OCI-LY3 (cell line): Measurements from ENCODE around the gene PHLPP2.

Source experiments
- H2AFZ ChIP-seq: fragments of 200-600, 300-600 bp; shearing (Covaris generic); 2 replicates; pipeline ENCODE4 v1.6.0; 2014; ENCODE audit warnings: antibody characterized with exemption, low read depth, low read length
- H3K27ac ChIP-seq: fragments of 200-600, 300-600 bp; sonication (generic); 2 replicates; pipeline ENCODE4 v1.5.1; 2014; ENCODE audit warnings: mild to moderate bottlenecking, low read length, moderate library complexity, mixed read lengths
- H3K27me3 ChIP-seq: fragments of 200-600, 300-600 bp; sonication (generic); 2 replicates; pipeline ENCODE4 v1.6.1; 2014; ENCODE audit warnings: low read depth, low read length, mixed read lengths
- H3K36me3 ChIP-seq: fragments of 200-600, 300-600 bp; sonication (generic); replicated peaks from 2 replicates; pipeline ENCODE3; 2014; ENCODE audit warnings: low read depth, low read length, mixed read lengths
- H3K4me1 ChIP-seq: fragments of 300-600, 200-600 bp; sonication (generic); 2 replicates; pipeline ENCODE4 v1.6.1; 2014; ENCODE audit warnings: low read length, mixed read lengths
- H3K4me2 ChIP-seq: fragments of 200-600, 300-600 bp; sonication (generic); 2 replicates; pipeline ENCODE4 v1.6.1; 2014; ENCODE audit warnings: low read length, mixed read lengths
- H3K4me3 ChIP-seq: fragments of 300-600, 200-600 bp; sonication (generic); 2 replicates; pipeline ENCODE4 v1.5.1; 2014; ENCODE audit warnings: antibody characterized with exemption, mild to moderate bottlenecking, low read length, moderate library complexity
- H3K79me2 ChIP-seq: fragments of 300-600, 200-600 bp; shearing (Covaris generic); 2 replicates; pipeline ENCODE4 v1.6.1; 2014; ENCODE audit warnings: mild to moderate bottlenecking, low read length, mixed read lengths
- H3K9ac ChIP-seq: fragments of 300-600, 200-600 bp; shearing (Covaris generic); 2 replicates; pipeline ENCODE4 v1.6.0; 2014; ENCODE audit warnings: mild to moderate bottlenecking, low read length, moderate library complexity
- H3K9me3 ChIP-seq: fragments of 200-600, 300-600 bp; shearing (Covaris generic); 2 replicates; pipeline ENCODE4 v1.6.1; 2014; ENCODE audit warnings: low read length, mixed read lengths; ENCODE audit not compliant: insufficient read depth
- H4K20me1 ChIP-seq: fragments of 200-600, 300-600 bp; sonication (generic); 2 replicates; pipeline ENCODE4 v1.6.1; 2016; ENCODE audit warnings: low read length, mixed read lengths; ENCODE audit not compliant: insufficient read depth
- EZH2phosphoT487 ChIP-seq: fragments of 200-600 bp; shearing (Covaris generic); IDR thresholded peaks from 2 replicates; pipeline ENCODE4 v1.6.1; 2018; ENCODE audit warnings: antibody characterized with exemption, mixed run types, low read depth
- TF ChIP-seq, protein P1 (sequence below): fragments of 200-600, 300-600 bp; sonication (generic); IDR thresholded peaks from 2 replicates; pipeline ENCODE4 v1.5.1; 2014; ENCODE audit warnings: antibody characterized with exemption, low read length, low read depth

The PHLPP2 gene

DNA sequence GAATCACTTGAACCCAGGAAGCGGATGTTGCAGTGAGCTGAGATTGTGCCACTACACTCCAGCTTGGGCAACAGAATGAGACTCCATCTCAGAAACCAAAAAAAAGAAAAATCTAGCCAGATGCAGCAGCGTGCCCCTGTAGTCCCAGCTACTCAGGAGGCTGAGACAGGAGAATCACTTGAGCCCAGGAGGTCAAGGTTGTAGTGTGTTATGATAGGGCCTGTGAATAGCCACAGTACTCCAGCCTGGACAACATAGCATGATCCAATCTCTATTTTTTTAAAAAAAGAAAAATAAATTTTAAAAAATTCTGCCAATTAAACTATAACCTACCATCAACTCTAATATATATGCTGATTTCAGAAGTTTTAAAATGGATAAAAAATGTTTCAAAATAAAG is 15.8 kb downstream of the PHLPP2 start:
- H3K27ac ChIP-seq: no peak overlapping the region
- H3K36me3 ChIP-seq: peaks cover 7% of the 10 kb centered on the region
- no peak overlapping the region for H2AFZ ChIP-seq
- H3K4me3 ChIP-seq: no peak overlapping the region
- H3K79me2 ChIP-seq: no peaks in the 10 kb centered on the region
- no peak overlapping the region for H3K4me2 ChIP-seq
- no peaks in the 10 kb centered on the region for H4K20me1 ChIP-seq
- H3K9ac ChIP-seq: no peak overlapping the region
- peaks cover 5% of the 10 kb centered on the region; the same call in 1 of the 2 replicates for H3K4me1 ChIP-seq
- TF ChIP-seq EZH2phosphoT487: no peak
- TF ChIP-seq, protein P1, sequence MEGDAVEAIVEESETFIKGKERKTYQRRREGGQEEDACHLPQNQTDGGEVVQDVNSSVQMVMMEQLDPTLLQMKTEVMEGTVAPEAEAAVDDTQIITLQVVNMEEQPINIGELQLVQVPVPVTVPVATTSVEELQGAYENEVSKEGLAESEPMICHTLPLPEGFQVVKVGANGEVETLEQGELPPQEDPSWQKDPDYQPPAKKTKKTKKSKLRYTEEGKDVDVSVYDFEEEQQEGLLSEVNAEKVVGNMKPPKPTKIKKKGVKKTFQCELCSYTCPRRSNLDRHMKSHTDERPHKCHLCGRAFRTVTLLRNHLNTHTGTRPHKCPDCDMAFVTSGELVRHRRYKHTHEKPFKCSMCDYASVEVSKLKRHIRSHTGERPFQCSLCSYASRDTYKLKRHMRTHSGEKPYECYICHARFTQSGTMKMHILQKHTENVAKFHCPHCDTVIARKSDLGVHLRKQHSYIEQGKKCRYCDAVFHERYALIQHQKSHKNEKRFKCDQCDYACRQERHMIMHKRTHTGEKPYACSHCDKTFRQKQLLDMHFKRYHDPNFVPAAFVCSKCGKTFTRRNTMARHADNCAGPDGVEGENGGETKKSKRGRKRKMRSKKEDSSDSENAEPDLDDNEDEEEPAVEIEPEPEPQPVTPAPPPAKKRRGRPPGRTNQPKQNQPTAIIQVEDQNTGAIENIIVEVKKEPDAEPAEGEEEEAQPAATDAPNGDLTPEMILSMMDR: no peak
- no peaks in the 10 kb centered on the region for H3K27me3 ChIP-seq
- H3K9me3 ChIP-seq: no peaks in the 10 kb centered on the region

DNA sequence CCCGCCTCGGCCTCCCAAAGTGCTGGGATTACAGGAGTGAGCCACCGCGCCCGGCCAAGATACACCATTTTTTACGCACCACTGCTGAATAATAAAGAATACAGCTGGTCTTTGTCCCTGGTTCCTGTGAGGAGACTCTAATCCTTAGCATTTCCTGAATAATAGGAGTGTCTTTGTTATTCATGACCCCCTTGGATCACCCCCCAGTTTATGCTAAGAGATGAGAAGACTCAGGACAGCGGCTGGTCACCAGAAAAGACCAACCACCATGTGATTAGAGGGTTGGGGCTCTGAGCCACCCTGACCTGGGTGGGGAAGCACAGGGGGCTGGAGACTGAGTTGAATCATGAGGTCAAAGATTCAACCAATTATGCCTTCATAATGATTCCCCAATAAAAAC is 17.3 kb downstream of the PHLPP2 start:
- no peak overlapping the region for H2AFZ ChIP-seq
- H3K27me3 ChIP-seq: no peaks in the 10 kb centered on the region
- H3K36me3 ChIP-seq: peaks cover 2% of the 10 kb centered on the region
- no peak overlapping the region for H3K27ac ChIP-seq
- H3K79me2 ChIP-seq: no peaks in the 10 kb centered on the region
- no peak overlapping the region for H3K9ac ChIP-seq
- TF ChIP-seq EZH2phosphoT487: no peak
- TF ChIP-seq, protein P1: no peak
- H3K4me3 ChIP-seq: no peak overlapping the region
- peaks cover 5% of the 10 kb centered on the region; the same call in 1 of the 2 replicates for H3K4me1 ChIP-seq
- H3K9me3 ChIP-seq: no peaks in the 10 kb centered on the region
- H3K4me2 ChIP-seq: no peak overlapping the region
- H4K20me1 ChIP-seq: no peaks in the 10 kb centered on the region

DNA sequence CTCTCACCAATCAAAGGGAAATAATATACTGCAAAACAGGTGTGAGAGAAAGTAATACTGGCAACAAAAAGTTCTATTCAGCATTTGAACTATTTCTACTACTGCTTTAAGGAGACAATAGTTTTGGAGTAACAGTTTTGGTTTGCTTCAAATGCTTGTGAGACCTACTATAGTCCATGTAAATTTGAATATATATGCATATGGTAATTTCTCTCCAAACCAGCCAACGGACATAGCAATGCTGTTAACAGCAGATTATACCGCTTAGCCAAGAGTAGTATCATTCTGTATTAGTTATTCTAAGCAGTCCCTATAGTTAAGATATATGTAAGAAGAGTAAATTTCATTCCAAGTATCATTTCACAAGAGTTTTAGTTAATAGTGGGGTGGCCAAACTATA is 18.5 kb downstream of the PHLPP2 start:
- Histone ChIP-seq H3K79me2 (no peaks in the 10 kb centered on the region), H3K4me1 (peaks cover 5% of the 10 kb centered on the region; the same call in 1 of the 2 replicates), H3K4me3 (no peak overlapping the region), H3K36me3 (peaks cover 4% of the 10 kb centered on the region), H3K27ac (no peak overlapping the region), H3K9me3 (no peaks in the 10 kb centered on the region), H4K20me1 (no peaks in the 10 kb centered on the region), H2AFZ (no peak overlapping the region), H3K9ac (no peak overlapping the region), H3K4me2 (no peak overlapping the region), H3K27me3 (no peaks in the 10 kb centered on the region)
- TF ChIP-seq, protein P1: no peak
- no peak for TF ChIP-seq EZH2phosphoT487

DNA sequence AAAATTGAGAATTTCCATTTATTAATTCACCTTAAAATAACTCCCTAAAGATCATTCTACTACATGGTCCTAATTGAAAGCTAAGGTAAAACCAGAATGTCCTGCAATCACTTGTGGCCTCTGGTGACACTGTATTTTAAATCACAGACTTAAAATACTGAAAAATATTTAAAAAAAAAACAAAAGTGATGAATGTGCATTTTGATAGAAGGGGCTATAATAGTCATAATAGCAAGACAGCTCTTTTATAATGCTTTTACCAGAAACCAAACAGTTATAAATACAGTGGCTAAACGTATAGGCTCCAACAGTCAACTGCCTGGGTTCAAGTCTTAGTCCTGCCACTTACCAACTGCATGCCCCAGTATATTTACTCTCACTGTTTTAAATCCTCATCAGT is 21.2 kb downstream of the PHLPP2 start:
- TF ChIP-seq, protein P1: no peak
- TF ChIP-seq EZH2phosphoT487: no peak
- H3K36me3 ChIP-seq: peaks cover 4% of the 10 kb centered on the region
- no peaks in the 10 kb centered on the region for H3K79me2 ChIP-seq

More for the DNA sequence above, 21.2 kb downstream of the PHLPP2 start:
- H3K4me3 ChIP-seq: no peak overlapping the region
- peaks cover 18% of the 10 kb centered on the region for H3K4me1 ChIP-seq
- H2AFZ ChIP-seq: no peak overlapping the region
- H4K20me1 ChIP-seq: no peaks in the 10 kb centered on the region
- no peak overlapping the region for H3K27ac ChIP-seq
- no peaks in the 10 kb centered on the region for H3K27me3 ChIP-seq
- H3K9ac ChIP-seq: no peak overlapping the region
- no peaks in the 10 kb centered on the region for H3K9me3 ChIP-seq
- H3K4me2 ChIP-seq: no peak overlapping the region
